Stimulated activated CD8-positive, alpha-beta memory T cell treated with anti-CD3 and anti-CD28 coated beads, Interleukin-2, amount 100 ng/mL, for 1 hour (primary cell): ENCODE data around the gene C10orf90.

Experiments used
- DNase-seq, 2 donors: peaks; one replicate each; pipeline ENCODE4 v3.0.0-alpha.2; 2020; ENCODE audit warnings: low read depth in 2 of 2

The C10orf90 gene

DNA sequence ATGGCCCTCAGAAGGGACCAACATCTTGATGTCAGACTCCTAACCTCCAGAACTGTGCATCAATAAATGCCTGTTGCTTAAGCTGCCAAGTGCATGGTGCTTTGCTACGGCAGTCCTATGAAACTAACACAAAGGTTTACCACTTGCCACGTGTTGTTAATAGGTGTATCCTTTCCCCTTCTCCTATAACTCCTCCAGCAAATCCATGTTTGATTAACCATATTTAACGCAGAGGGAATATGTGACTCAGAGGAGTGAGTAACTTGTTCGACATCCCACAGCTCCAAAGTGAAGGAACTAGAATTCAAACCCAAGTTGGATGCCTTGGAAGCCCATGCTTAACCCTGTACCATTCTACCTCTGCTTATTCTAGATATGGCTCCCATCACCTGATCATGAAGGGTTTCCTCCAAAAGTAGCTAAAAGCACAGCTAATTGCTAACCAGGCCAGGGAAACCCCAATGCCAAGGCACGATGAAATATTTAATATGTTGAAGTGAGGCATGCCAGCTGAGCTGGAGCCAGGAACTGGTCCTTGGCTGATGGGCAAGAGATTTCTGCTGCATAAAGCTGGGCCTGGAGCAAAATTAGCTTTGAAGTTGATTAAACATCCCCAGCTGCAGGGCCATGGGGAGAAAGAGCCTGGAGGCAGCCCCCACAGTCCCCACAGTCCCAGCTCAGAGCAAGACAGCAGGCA, 131.9 kb downstream of the C10orf90 start:
- no peak for DNase-seq

DNA sequence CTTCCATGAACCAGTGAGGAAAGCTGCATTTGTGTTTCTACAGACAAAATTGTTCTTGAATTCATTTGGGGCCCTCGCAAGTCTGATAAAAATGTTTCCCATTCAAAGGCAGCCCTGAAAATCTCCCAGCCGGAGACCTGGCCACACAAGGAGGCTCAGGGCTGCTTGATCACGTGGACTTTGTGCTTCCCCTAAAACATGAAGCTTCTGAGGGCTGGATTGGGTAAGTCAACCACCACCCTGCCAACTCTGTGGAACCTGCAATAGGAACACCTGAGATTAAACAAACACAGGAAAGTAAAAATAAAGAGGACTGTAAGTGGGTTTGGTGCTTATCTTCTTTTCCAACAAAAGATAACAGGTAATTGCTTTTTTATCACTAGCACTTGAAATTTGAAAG, 133.8 kb downstream of the C10orf90 start:
- no peak for DNase-seq

GRCh38 chr10:126536148-126536547, 134.3 kb downstream of the C10orf90 start:
- DNase-seq = no peak

DNA sequence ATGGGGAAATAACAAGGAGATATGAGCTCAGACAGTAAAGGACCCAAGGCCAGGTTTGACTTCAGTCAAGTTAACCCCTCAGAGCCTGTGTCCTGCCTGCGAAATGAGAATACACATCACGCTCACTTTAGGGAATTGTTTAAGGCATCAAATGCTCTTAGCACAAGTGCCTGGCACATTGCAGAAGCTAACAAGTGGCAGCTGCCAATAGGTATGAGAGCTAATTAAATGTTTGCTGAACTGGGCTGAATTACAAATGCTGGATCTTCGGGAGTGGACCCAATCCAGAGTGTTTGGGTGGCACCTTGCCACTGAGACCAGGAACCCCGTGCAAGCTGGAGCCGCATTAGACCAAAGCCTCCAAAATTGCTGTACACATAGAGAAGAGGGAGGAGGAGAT, 136.8 kb downstream of the C10orf90 start:
- no peak for DNase-seq

DNA sequence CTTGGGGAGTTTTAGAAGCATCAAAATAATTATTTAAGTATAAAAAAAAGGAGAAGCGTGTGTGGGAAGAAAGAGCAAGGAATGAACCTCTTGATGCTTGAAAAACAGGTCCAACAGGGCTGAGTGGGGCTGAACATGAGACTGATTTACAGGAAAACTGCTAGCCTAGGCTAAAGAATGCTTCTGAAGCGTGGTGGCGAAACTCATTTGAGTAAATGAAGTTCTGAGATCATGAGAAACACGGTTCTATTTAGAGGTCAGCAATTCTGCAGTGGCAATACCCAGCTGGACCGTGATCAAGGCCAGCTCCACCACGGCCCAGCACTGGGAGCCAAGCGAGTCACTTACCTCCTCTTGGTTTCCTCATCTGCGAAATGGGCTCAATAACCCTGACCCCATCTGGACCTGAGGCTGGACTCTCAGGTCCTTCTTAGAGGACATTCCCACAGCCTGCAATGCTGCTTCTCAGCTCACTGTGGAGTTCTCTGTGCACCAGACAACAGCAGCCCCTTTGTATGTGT, 142.1 kb downstream of the C10orf90 start:
- DNase-seq = no peak

GRCh38 chr10:126527645-126528314, 142.7 kb downstream of the C10orf90 start:
- DNase-seq = no peak

GRCh38 chr10:126525326-126525725, 145.2 kb downstream of the C10orf90 start:
- no peak for DNase-seq

- DNase-seq = no peak
Measured at GRCh38 chr10:126524526-126524925, 146.0 kb downstream of the C10orf90 start.

GRCh38 chr10:126523071-126523470, 147.4 kb downstream of the C10orf90 start:
- DNase-seq = no peak

- no peak for DNase-seq
Measured at GRCh38 chr10:126521399-126521798, 149.1 kb downstream of the C10orf90 start.

DNA sequence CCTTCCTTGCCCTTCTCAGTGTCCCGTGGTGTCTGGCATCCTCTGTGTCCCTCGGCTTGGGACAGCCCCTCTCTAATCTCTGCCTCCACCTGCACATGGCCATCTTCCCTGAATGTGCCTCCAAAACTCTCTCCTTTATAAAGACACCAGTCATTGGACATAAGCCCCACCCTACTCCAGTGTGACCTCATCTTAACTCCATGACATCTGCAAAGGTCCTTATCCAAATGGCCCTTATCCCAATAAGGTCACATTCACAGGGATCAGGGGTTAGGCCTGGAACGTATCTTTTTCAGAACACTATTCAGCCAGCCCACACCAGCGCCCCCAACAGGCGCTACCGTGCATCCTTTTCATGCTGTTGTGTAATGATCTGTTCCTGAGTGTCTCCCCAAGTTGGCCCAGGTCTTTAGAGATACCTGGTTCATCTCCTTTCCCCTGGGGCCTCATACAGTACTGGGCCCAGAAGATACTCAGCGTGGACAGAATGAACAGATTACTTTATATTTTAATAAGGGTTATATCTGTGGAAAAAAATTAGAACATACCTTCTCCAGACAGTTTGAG, 149.7 kb downstream of the C10orf90 start:
- no peak for DNase-seq

- no peak for DNase-seq
Measured at GRCh38 chr10:126519992-126520391, 150.5 kb downstream of the C10orf90 start.

DNA sequence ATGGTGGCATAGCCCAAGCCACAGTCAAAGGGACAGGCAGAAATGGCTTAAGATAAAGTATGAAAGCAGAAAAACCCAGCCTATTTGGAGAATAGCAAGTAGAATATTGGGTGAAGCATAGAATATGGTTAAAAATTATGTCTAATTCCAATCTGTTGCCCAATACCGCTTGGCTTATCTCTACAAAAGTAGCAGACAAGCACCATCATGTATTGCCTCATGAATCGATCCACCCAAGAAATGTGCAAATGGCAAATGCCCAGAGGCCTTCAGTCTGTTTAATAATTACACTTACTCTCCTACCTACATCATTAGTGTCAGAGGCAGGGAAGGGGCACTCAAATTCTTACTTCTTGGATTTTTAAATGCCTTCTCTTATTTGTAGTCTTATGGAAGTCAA, 151.3 kb downstream of the C10orf90 start:
- DNase-seq = no peak

GRCh38 chr10:126518218-126519080, 152.0 kb downstream of the C10orf90 start:
- no peak for DNase-seq

- DNase-seq = no peak
Measured at GRCh38 chr10:126516515-126516914, 154.0 kb downstream of the C10orf90 start.

- DNase-seq = no peak
Measured at GRCh38 chr10:126511917-126512479, 158.5 kb downstream of the C10orf90 start.

DNA sequence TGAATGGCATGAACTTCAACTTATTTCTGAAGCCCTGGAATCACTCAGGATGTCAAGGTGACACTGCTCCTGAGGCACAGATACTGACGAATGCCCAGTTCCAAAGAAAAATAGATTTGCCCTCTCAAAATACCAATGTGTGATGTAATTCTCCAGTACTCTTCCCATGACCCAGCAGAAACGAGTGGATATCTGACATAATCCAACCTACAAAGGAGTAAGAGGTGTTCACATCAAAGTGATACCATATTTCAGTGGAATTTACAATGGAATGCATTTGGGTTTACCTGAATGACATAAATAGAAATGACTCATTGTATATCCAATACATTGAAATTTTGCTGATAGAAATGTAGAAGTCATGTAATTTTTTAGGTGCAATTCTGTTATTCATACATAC, 161.3 kb downstream of the C10orf90 start:
- no peak for DNase-seq

- no peak for DNase-seq
Measured at GRCh38 chr10:126508535-126509040, 161.9 kb downstream of the C10orf90 start.

DNA sequence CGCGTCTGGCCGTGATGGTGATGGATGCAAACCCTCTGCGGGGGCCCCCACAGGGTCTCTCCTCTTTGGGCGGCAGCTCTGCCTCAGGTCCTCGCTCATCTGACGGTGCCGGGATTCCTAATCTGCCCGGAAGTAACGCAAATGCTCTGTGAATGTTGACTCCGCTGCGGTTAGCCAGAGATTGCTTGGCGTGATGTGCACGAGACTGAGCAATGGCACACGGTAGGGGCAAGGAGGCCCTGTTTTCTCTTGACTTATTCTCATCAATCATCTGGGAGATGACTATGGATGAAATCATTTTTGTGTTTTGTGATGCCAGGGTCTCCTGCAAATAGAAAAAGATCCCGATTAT, 165.8 kb downstream of the C10orf90 start:
- DNase-seq = no peak

DNA sequence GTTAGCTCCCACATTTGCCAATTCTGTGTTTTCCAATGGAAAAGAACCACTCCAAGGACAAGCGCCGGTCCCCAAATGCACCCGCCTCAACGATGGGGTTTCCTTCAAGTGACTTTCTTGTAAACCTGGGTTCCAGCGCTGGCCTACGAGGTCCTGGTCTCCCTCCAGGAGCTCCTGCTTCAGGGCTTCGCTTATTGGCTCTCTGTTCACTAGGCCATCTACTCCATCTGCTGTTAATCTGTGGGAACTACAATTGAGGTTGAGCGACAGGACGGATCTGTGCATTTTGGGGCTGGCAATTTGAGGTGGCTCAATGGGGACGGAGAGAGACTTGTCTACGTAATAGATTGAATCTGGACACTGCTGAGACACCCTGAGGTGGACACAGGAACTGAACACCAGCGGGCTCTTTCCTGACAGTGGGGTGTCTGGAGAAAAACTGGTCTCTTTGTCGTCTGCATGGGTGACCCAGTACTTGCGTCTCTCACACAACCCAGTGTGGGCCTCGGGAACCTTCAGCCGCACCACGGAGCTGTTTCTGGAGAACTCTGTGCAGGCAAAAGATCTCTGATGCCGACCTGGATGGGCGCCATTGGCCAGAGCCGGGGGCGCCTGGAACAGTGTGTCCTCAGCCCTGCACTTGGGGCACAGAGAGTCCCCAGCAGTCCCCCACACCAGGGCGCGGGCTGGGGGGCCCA, 166.3 kb downstream of the C10orf90 start:
- DNase-seq = no peak
